Heart right ventricle (tissue), 16 donors: ENCODE data around the gene TOP3B. TPM values are rescaled to one million over a fixed set of nuclear protein-coding genes. Genes with fewer than 3 reads are reported as not detected.
A peak's percentile ranks its signal among the peaks of the same experiment; 100 is the strongest.

ENCODE experiments used
- ATAC-seq, 8 donors: fragments of 200-7000 bp; cut with Tn5 transposase; one replicate each; pipeline ENCODE4 v1.9.1; 2020; ENCODE audit warnings: mild to moderate bottlenecking in 8 of 8, moderate library complexity in 8 of 8, moderate number of reproducible peaks in 1 of 8
- DNase-seq, 2 donors: peaks; one replicate each; pipeline ENCODE4 v3.0.0-alpha.2; 2020
- H3K27ac ChIP-seq, 10 donors: fragments of 200-600 bp; sonication (generic) in 2 of 10; one replicate each; pipeline versions ENCODE4 v1.5.0 to v1.8.0; 2020 to 2022; ENCODE audit warnings: mild to moderate bottlenecking in 3 of 10
- H3K27me3 ChIP-seq, 7 donors: fragments of 200-600 bp; one replicate each; pipeline ENCODE4 v1.8.0; 2021 to 2022; ENCODE audit warnings: mild to moderate bottlenecking in 2 of 7
- H3K36me3 ChIP-seq, 9 donors: fragments of 200-600 bp; sonication (generic) in 1 of 9; one replicate each; pipeline versions ENCODE4 v1.5.0 to v1.8.0; 2020 to 2022; ENCODE audit warnings: mild to moderate bottlenecking in 2 of 9
- H3K4me1 ChIP-seq, 9 donors: fragments of 200-600 bp; sonication (generic) in 1 of 9; one replicate each; pipeline versions ENCODE4 v1.5.0 to v1.8.0; 2020 to 2022; ENCODE audit warnings: mild to moderate bottlenecking in 4 of 9
- H3K4me3 ChIP-seq, 10 donors: fragments of 200-600 bp; sonication (generic) in 2 of 10; one replicate each; pipeline versions ENCODE4 v1.5.0 to v1.8.0; 2020 to 2022; ENCODE audit warnings: mild to moderate bottlenecking in 7 of 10, moderate library complexity in 2 of 10
- H3K9me3 ChIP-seq, 11 donors: fragments of 200-600 bp in 10 of 11; sonication (generic) in 2 of 11; one replicate each; pipeline versions ENCODE4 v1.5.0 to v1.8.0; 2013 to 2022; ENCODE audit warnings: mild to moderate bottlenecking in 2 of 11, control low read depth in 1 of 11, moderate library complexity in 1 of 11
- CTCF ChIP-seq, 9 donors: fragments of 200-600 bp; sonication (generic) in 2 of 9; IDR thresholded peaks; one replicate each; pipeline versions ENCODE4 v1.5.0 to v1.8.0; 2021 to 2022; ENCODE audit warnings: antibody characterized with exemption in 9 of 9, mild to moderate bottlenecking in 5 of 9, moderate library complexity in 1 of 9
- WGBS, 2 donors: extraction: QIAGEN DNeasy Blood & Tissue Kit; methylation state at CpG; one replicate each; pipeline ENCODE4 v1.1.7; 2013; ENCODE audit warnings: inconsistent platforms in 1 of 2; 5-methylcytosine and 5-hydroxymethylcytosine counted together
- intact Hi-C, 10 donors: fragments of 100-400 bp; cut with DNase I; formaldehyde crosslinking; loops; one replicate each; pipeline versions ENCODE4 v1.11.1 to v1.14.2; 2022
- polyA plus RNA-seq, 2 donors: library from polyadenylated mRNA; stranded (reverse); fragments of 200-250 nt; gene quantifications; one replicate each; pipeline ENCODE4 v1.2.3, GENCODE V29; 2013
- total RNA-seq, 10 donors: library from RNA; stranded (reverse); fragmentation: NEBNext Ultra II Directional in 3 of 10; extraction: Animal tissue kit (Norgen Biotek cat#: 25700) in 3 of 10; gene quantifications; one replicate each; pipeline versions ENCODE4 v1.2.1 to v1.2.4, GENCODE V29; 2021 to 2023
- donor health status: Arrhythmogenic right ventricular cardiomyopathy.
- donor health status: ischemic (EF 13 %, LVEDD 7.1; RV severe dilation, severe dysfunction).
- donor health status: healthy with polysubstance abuse.
- donor health status: DM: no; HTN: yes; CAD: no.
- donor health status: DM: no; HTN: no; CAD: no.
- donor health status: ischemic (EF 25% LVEDD 6.9; RV normal size, moderate dysfunction).
- donor health status: ischemic (EF 25% LVEDD 5.7; RV mildly dilated, moderate dysfunction).
- donor health status: healthy.
- donor health status: DM: yes; HTN: yes; CAD: no.
- donor health status: Ischemic cardiomyopathy.
- donor health status: ischemic (EF 35%, LVEDD 5.7; RV mildly dilated, moderate dysfunction).
- donor health status: nonischemic (EF 11% LVEDD 7.7; RV severe dilation, severe dysfunction).
- donor health status: DM: yes; HTN: yes; CAD: no.
- donor health status: PGD.
- donor health status: ischemic (EF 29% LVEDD 5.4; RV normal size, mild dysfunction).
- donor health status: nonischemic (EF 23%, LVEDD 6.1; RV moderate dilation, normal function).

The TOP3B gene
- total and polyA plus RNA-seq, 12 donors = 7.8 to 20.0 (median 10.8) TPM

GRCh38 chr22:21952586-21953571, 29.7 kb downstream of the TOP3B start, which contains the start of gene PPM1F:
Gene PPM1F, minus strand, starts transcription at chr22:21952848. Its CDS starts 6,800 bp downstream, at chr22:21946048.
- WGBS, 2 donors = 11 to 12% methylated on average over 53 to 58 of the region's 58 CpGs
- ATAC-seq = peak; percentile 81 to 93 (median 89)
- peak; percentile 76 to 97 (median 87) for TF ChIP-seq CTCF (IDR thresholded peaks at IDR 0.05)

GRCh38 chr22:21951931-21952465, 30.6 kb downstream of the TOP3B start:
- no peaks in the 10 kb centered on the region for H3K27me3 ChIP-seq
- ATAC-seq (peak; percentile 31 to 51 (median 46)), DNase-seq (peak in 1 of 2 donors; percentile 56)
- H3K9me3 ChIP-seq = no peaks in the 10 kb centered on the region
- 14 to 15% methylated on average over 25 to 29 of the region's 29 CpGs for WGBS, 2 donors
- intact Hi-C loops = loop anchor here in 8 of 10 donors (2.0 to 5.0 kb wide), 6 partner anchors 13 to 240 kb away; no protein-coding TSS in a partner anchor
- TF ChIP-seq CTCF (IDR thresholded peaks at IDR 0.05) = no peak
- H3K27ac ChIP-seq = peak overlapping the region; percentile 52 to 96 (median 88)
- H3K4me3 ChIP-seq = peak overlapping the region; percentile 45 to 80 (median 70)
- H3K4me1 ChIP-seq = peaks cover 7 to 58% (median 53%) of the 10 kb centered on the region in 9 donors
- no peaks in the 10 kb centered on the region for H3K36me3 ChIP-seq

More at GRCh38 chr22:21952586-21953571, 29.7 kb downstream of the TOP3B start, which contains the start of gene PPM1F:
- intact Hi-C loops = loop anchor here in 8 of 10 donors (2.0 to 5.0 kb wide), 6 partner anchors 14 to 241 kb away; no protein-coding TSS in a partner anchor
- Histone ChIP-seq H3K9me3 (no peaks in the 10 kb centered on the region), H3K4me3 (peak within 1 kb of the TSS; percentile 45 to 80 (median 70)), H3K27ac (peak within 1 kb of the TSS; percentile 52 to 96 (median 88)), H3K4me1 (peaks cover 6 to 50% (median 44%) of the 10 kb centered on the region in 9 donors), H3K27me3 (no peaks in the 10 kb centered on the region), H3K36me3 (peaks cover 0 to 2% (median 0%) of the 10 kb centered on the region in 9 donors)
- peak; percentile 85 to 91 for DNase-seq

- peaks cover 0 to 4% (median 0%) of the 10 kb centered on the region in 9 donors for H3K36me3 ChIP-seq
- no peaks in the 10 kb centered on the region for H3K9me3 ChIP-seq
- DNase-seq (no peak), ATAC-seq (no peak)
- H3K4me1 ChIP-seq = peaks cover 13 to 68% (median 62%) of the 10 kb centered on the region in 9 donors
- peak overlapping the region in 8 of 10 donors; percentile 73 to 96 (median 91) for H3K27ac ChIP-seq
- intact Hi-C loops = loop anchor here in 4 of 10 donors (5.0 kb wide), 3 partner anchors 134 to 239 kb away; no protein-coding TSS in a partner anchor
- H3K4me3 ChIP-seq = peak overlapping the region in 8 of 10 donors; percentile 65 to 80 (median 70)
- no peak for TF ChIP-seq CTCF (IDR thresholded peaks at IDR 0.05)
- 79 to 90% methylated on average over 6 to 7 of the region's 7 CpGs for WGBS, 2 donors
- H3K27me3 ChIP-seq = no peaks in the 10 kb centered on the region
Observed at GRCh38 chr22:21951062-21951461, 31.5 kb downstream of the TOP3B start.

GRCh38 chr22:21949948-21950347, 32.6 kb downstream of the TOP3B start:
- intact Hi-C loops = loop anchor here in 4 of 10 donors (5.0 kb wide), 3 partner anchors 133 to 238 kb away; no protein-coding TSS in a partner anchor
- Histone ChIP-seq H3K4me1 (peaks cover 16 to 78% (median 64%) of the 10 kb centered on the region in 9 donors), H3K27me3 (no peaks in the 10 kb centered on the region), H3K9me3 (no peaks in the 10 kb centered on the region), H3K36me3 (peaks cover 0 to 15% (median 7%) of the 10 kb centered on the region in 9 donors), H3K4me3 (peak overlapping the region in 5 of 10 donors; percentile 19 to 65 (median 24)), H3K27ac (peak overlapping the region; percentile 25 to 96 (median 92))
- ATAC-seq = no peak
- WGBS, 2 donors = 69 to 83% methylated on average over 1 of the region's 1 CpG
- no peak for TF ChIP-seq CTCF (IDR thresholded peaks at IDR 0.05)
- no peak for DNase-seq
